ENCODE data around the gene UBE3A. TPM values are rescaled to one million over a fixed set of nuclear protein-coding genes. Genes with fewer than 3 reads are reported as not detected.

The UBE3A gene
- total RNA-seq, 2 donors from 2014 or later: 92.2 to 101 TPM

- Mint-ChIP-seq H3K9me3 (no peaks in the 10 kb centered on the region), H3K36me3 (ENCODE audit: low read depth) (peaks cover 26% of the 10 kb centered on the region), H3K4me1 (no peaks in the 10 kb centered on the region), H3K27me3 (ENCODE audit: insufficient read depth) (no peaks in the 10 kb centered on the region), H3K27ac (no peak overlapping the region), H3K4me3 (no peak overlapping the region)
- TF ChIP-seq CTCF (conservative IDR thresholded peaks at IDR 0.05): no peak
- no peak for DNase-seq
- no peaks in the 10 kb centered on the region for H3K27me3 ChIP-seq (ENCODE audit: control insufficient read depth, insufficient read depth, low read length, poor library complexity, severe bottlenecking)
- peaks cover 78% of the 10 kb centered on the region for H3K36me3 ChIP-seq (ENCODE audit: control insufficient read depth, insufficient read depth, low read length)
- H3K4me3 ChIP-seq (ENCODE audit: low read length): no peak overlapping the region
- no peaks in the 10 kb centered on the region for H3K4me1 ChIP-seq (ENCODE audit: control insufficient read depth, insufficient read depth, low read length)
- H3K9me3 ChIP-seq (ENCODE audit: control insufficient read depth, low read length): no peaks in the 10 kb centered on the region
- H3K9ac ChIP-seq (ENCODE audit: extremely low read depth, low read length, poor library complexity, severe bottlenecking): no peak overlapping the region
- H3K27ac ChIP-seq (ENCODE audit: low read depth, low read length): no peak overlapping the region
Observed at GRCh38 chr15:25397100-25397499, 41.7 kb downstream of the UBE3A start.

GRCh38 chr15:25394898-25395297 lies 43.9 kb downstream of the UBE3A start:
- Histone ChIP-seq H3K36me3 (ENCODE audit: control insufficient read depth, insufficient read depth, low read length) (peaks cover 75% of the 10 kb centered on the region), H3K4me3 (ENCODE audit: low read length) (no peak overlapping the region), H3K4me1 (ENCODE audit: control insufficient read depth, insufficient read depth, low read length) (no peaks in the 10 kb centered on the region), H3K9ac (ENCODE audit: extremely low read depth, low read length, poor library complexity, severe bottlenecking) (no peak overlapping the region), H3K27ac (ENCODE audit: low read depth, low read length) (no peak overlapping the region), H3K9me3 (ENCODE audit: control insufficient read depth, low read length) (no peaks in the 10 kb centered on the region), H3K27me3 (ENCODE audit: control insufficient read depth, insufficient read depth, low read length, poor library complexity, severe bottlenecking) (no peaks in the 10 kb centered on the region)
- 91 to 95% methylated on average over 2 of the region's 2 CpGs for WGBS, 2 experiments (ENCODE audit: insufficient coverage in 1 of 2, insufficient read length in 1 of 2)
- no peaks in the 10 kb centered on the region for H3K27me3 Mint-ChIP-seq (ENCODE audit: insufficient read depth)
- no peaks in the 10 kb centered on the region for H3K9me3 Mint-ChIP-seq
- H3K4me3 Mint-ChIP-seq: no peak overlapping the region
- no peak for TF ChIP-seq CTCF (conservative IDR thresholded peaks at IDR 0.05)
- peaks cover 23% of the 10 kb centered on the region for H3K36me3 Mint-ChIP-seq (ENCODE audit: low read depth)
- H3K27ac Mint-ChIP-seq: no peak overlapping the region
- H3K4me1 Mint-ChIP-seq: no peaks in the 10 kb centered on the region
- DNase-seq: no peak

GRCh38 chr15:25392806-25393205 lies 46.0 kb downstream of the UBE3A start:
- Mint-ChIP-seq H3K27ac (no peak overlapping the region), H3K4me1 (no peaks in the 10 kb centered on the region), H3K9me3 (no peaks in the 10 kb centered on the region), H3K27me3 (ENCODE audit: insufficient read depth) (no peaks in the 10 kb centered on the region), H3K36me3 (ENCODE audit: low read depth) (peaks cover 27% of the 10 kb centered on the region), H3K4me3 (no peak overlapping the region)
- TF ChIP-seq CTCF (conservative IDR thresholded peaks at IDR 0.05): no peak
- no peaks in the 10 kb centered on the region for H3K4me1 ChIP-seq (ENCODE audit: control insufficient read depth, insufficient read depth, low read length)
- no peaks in the 10 kb centered on the region for H3K27me3 ChIP-seq (ENCODE audit: control insufficient read depth, insufficient read depth, low read length, poor library complexity, severe bottlenecking)
- no peak overlapping the region for H3K27ac ChIP-seq (ENCODE audit: low read depth, low read length)
- WGBS, 2 experiments (ENCODE audit: insufficient coverage in 1 of 2, insufficient read length in 1 of 2): 83 to 84% methylated on average over 1 to 3 of the region's 3 CpGs
- peaks cover 72% of the 10 kb centered on the region for H3K36me3 ChIP-seq (ENCODE audit: control insufficient read depth, insufficient read depth, low read length)
- DNase-seq: no peak
- no peak overlapping the region for H3K9ac ChIP-seq (ENCODE audit: extremely low read depth, low read length, poor library complexity, severe bottlenecking)
- no peak overlapping the region for H3K4me3 ChIP-seq (ENCODE audit: low read length)
- H3K9me3 ChIP-seq (ENCODE audit: control insufficient read depth, low read length): peaks cover 8% of the 10 kb centered on the region
